Activated CD4-positive, alpha-beta T cell treated with anti-CD3 and anti-CD28 coated beads for 36 hours (primary cell): ENCODE measurements around the gene ZNF385D. TPM values are rescaled to one million over a fixed set of nuclear protein-coding genes. Genes with fewer than 3 reads are reported as not detected.

ENCODE experiments used
- ATAC-seq: fragments of 200-7000 bp; cut with Tn5 transposase; one replicate; pipeline ENCODE4 v1.10.0; 2021; ENCODE audit warnings: mild to moderate bottlenecking, moderate library complexity
- CTCF ChIA-PET: fragments of 350-600 bp; sonication (Branson Sonifier 250); formaldehyde crosslinking; loops from one replicate; lab custom pipeline; 2021; ENCODE audit warnings: antibody characterized with exemption; lab: Charles Lee
- POLR2A ChIA-PET: fragments of 350-600 bp; sonication (Branson Sonifier 250); formaldehyde crosslinking; loops from one replicate; lab custom pipeline; 2021; ENCODE audit warnings: antibody characterized with exemption, inconsistent platforms; lab: Charles Lee
- DNase-seq: peaks from one replicate; pipeline ENCODE4 v3.0.0-alpha.2; 2020
- H3K27ac Mint-ChIP-seq: one replicate; pipeline ENCODE4 v1.8.0; 2021; ENCODE audit warnings: mixed read lengths
- H3K27me3 Mint-ChIP-seq: one replicate; pipeline ENCODE4 v1.8.0; 2021; ENCODE audit warnings: mixed read lengths
- H3K36me3 Mint-ChIP-seq: one replicate; pipeline ENCODE4 v1.8.0; 2021; ENCODE audit warnings: low read depth, mixed read lengths
- H3K4me1 Mint-ChIP-seq: one replicate; pipeline ENCODE4 v1.8.0; 2021; ENCODE audit warnings: mixed read lengths
- H3K4me3 Mint-ChIP-seq: one replicate; pipeline ENCODE4 v1.8.0; 2021; ENCODE audit warnings: mild to moderate bottlenecking, moderate library complexity, mixed read lengths
- H3K9me3 Mint-ChIP-seq: one replicate; pipeline ENCODE4 v1.8.0; 2021; ENCODE audit warnings: low read depth, mixed read lengths
- intact Hi-C, 2 experiments: fragments of 100-400 bp; cut with DNase I in 1 of 2; cut with micrococcal nuclease in 1 of 2; formaldehyde crosslinking; loops; one replicate each; pipeline versions ENCODE4 v1.14.2 to v1.15.1; 2022 to 2024; cut with DNase I, micrococcal nuclease
- total RNA-seq, 2 experiments: library from RNA; stranded (reverse); gene quantifications; one replicate each; pipeline ENCODE4 v1.2.3, GENCODE V29; 2021

The ZNF385D gene
- total RNA-seq, 2 experiments from 2014 or later, result not detected

DNA sequence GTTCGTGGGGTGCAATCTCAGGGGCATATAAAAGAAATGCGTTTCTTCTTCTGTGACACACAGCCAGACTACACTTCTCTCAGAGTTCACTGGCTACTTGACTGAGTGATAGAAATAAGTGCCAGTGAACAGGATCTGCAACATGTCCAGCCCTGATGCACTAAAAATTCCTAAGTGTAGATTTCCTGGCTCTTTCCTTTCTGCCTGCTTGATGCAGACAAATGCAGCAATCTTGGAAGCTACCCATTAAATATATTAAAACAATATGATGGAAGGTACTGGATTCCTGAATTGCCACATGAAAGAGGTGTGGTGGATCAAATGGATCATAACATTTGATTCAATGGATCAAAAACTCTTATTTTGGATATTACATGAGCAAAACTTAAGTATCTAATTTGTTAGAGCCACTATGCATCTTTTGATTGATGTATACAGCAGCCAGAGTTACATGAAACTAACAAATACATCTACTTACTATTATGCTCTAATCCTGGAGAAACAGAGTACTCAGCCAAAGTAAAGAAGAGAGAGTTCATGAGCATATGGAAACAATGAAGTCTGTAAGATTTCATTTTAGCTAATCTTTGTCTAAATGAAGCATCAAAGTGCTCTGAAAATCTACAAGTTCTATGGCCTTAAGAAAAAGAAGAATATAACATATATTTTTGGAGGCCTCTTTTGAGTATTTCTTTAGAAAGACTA lies 222.6 kb downstream of the ZNF385D start:
- H3K27ac Mint-ChIP-seq, result no peak overlapping the region
- ChIA-PET CTCF (no interaction called here), POLR2A (no interaction called here)
- intact Hi-C loops, result no loop called here
- H3K36me3 Mint-ChIP-seq, result no peaks in the 10 kb centered on the region
- peaks cover 1% of the 10 kb centered on the region for H3K9me3 Mint-ChIP-seq
- no peaks in the 10 kb centered on the region for H3K27me3 Mint-ChIP-seq
- no peaks in the 10 kb centered on the region for H3K4me1 Mint-ChIP-seq
- no peak overlapping the region for H3K4me3 Mint-ChIP-seq
- DNase-seq, result no peak
- no peak for ATAC-seq

DNA sequence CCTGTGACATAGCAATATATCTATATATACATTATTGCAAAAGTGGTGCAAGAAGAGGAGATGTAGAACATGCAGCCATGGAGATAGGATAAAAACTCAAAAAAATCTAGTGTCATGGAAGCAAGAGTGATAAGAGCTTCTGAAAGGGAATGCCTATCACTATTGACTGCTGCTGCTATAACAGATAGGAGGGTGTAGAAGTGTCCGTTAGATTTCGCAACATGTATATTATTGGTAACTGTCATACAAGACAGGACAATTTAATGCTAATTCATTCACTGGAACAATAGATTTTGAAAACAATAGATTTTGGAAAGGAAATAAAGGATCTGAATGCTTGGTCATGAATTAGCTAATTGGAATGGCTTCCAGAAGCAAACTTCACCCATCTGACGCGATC lies 224.5 kb downstream of the ZNF385D start:
- H3K36me3 Mint-ChIP-seq, result no peaks in the 10 kb centered on the region
- POLR2A ChIA-PET, result no interaction called here
- H3K4me3 Mint-ChIP-seq, result no peak overlapping the region
- no peaks in the 10 kb centered on the region for H3K27me3 Mint-ChIP-seq
- no peaks in the 10 kb centered on the region for H3K4me1 Mint-ChIP-seq
- intact Hi-C loops, result no loop called here
- H3K9me3 Mint-ChIP-seq, result peaks cover 1% of the 10 kb centered on the region
- H3K27ac Mint-ChIP-seq, result no peak overlapping the region
- CTCF ChIA-PET, result no interaction called here
- no peak for ATAC-seq
- no peak for DNase-seq

DNA sequence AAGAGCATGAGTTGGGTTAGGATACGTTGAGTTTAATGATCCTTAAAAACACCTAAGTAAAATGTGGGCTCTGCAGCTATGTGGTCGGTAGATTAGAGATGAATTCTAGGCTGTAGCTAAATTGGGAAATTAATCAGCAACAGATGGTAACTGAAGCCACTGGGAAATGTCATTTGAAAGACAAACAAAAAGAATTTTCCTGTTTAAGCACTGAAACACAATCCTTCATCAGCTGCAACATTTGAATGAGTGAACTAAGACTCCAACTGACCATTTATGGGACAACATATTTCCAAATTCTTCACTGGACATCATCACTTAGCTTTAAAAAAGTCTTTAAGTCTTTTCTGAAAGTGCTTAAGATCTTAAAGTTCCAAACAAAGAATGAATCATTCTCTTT lies 226.9 kb downstream of the ZNF385D start:
- POLR2A ChIA-PET, result no interaction called here
- H3K4me3 Mint-ChIP-seq, result no peak overlapping the region

DNA sequence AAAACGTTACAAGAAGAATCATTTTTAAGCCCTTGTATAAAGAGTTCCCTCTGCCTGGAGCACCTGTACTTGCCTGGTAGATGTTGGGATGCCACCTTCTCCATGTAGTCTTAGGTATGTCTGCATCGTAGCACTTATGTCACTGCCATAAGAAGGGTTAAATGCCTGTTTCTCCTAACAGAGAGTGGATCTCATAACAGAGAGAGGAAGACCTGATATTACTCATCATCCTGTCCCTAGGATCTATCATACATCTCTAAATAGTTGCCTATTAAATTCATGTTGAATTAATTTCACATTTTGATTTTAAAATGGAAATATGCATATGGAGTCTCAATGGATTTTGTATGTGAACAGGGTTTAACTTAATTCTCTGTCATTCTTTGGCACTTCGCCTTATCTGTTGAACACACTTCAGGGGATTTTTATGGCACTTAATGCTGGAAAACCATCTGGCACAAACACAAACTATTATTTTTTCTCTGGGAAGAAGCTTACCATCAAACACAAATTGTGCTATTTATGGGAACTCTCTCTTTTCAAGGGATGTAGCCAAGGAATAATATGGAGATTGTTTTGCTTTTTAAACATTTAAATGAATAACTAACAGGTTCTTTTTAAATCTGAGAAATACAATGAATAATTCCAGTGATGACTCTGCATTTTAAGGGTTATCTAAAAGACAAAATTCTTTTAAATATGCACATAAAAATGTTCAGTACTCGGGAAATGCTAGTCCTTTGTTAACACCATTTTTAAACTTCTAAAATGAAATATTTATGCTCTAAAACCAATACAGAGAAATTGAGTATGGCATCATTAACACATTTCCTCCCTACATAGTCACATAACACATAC lies 230.7 kb downstream of the ZNF385D start:
- no peak for DNase-seq
- Mint-ChIP-seq H3K4me3 (no peak overlapping the region), H3K27me3 (no peaks in the 10 kb centered on the region), H3K27ac (no peak overlapping the region), H3K4me1 (no peaks in the 10 kb centered on the region), H3K36me3 (no peaks in the 10 kb centered on the region), H3K9me3 (no peaks in the 10 kb centered on the region)
- ATAC-seq, result no peak
- CTCF ChIA-PET, result interaction anchor here (1.4 kb wide), 1 partner anchor 21 kb away, joined by 3 read pairs; no protein-coding TSS in a partner anchor
- POLR2A ChIA-PET, result no interaction called here
- intact Hi-C loops, result no loop called here

More for the DNA sequence above, 226.9 kb downstream of the ZNF385D start:
- CTCF ChIA-PET, result interaction anchor here (0.6 kb wide), 1 partner anchor 39 kb away, joined by 3 read pairs; no protein-coding TSS in a partner anchor
- no peaks in the 10 kb centered on the region for H3K36me3 Mint-ChIP-seq
- peaks cover 1% of the 10 kb centered on the region for H3K9me3 Mint-ChIP-seq
- H3K4me1 Mint-ChIP-seq, result no peaks in the 10 kb centered on the region
- intact Hi-C loops, result no loop called here
- no peak for DNase-seq
- H3K27me3 Mint-ChIP-seq, result no peaks in the 10 kb centered on the region
- H3K27ac Mint-ChIP-seq, result no peak overlapping the region
- no peak for ATAC-seq

DNA sequence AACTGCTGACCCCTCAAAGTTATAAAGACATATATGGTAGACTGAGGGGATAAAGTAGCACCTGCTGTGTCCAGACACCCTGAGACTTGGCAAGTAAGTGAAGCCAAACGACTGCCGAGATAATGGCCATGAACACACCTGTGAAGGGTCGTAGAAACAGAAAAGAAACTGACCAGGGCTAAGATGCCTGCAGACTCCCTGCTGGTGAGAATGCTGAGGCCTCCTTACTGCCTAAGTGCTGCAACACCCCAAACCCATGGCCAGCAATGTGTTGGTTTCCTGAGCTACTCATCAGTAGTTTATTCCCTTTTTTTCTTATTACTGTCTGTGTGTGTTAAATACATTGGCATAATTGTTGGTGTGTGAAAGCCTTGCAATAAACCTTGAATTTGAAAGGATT lies 233.8 kb downstream of the ZNF385D start:
- CTCF ChIA-PET, result no interaction called here
- no peak overlapping the region for H3K4me3 Mint-ChIP-seq

DNA sequence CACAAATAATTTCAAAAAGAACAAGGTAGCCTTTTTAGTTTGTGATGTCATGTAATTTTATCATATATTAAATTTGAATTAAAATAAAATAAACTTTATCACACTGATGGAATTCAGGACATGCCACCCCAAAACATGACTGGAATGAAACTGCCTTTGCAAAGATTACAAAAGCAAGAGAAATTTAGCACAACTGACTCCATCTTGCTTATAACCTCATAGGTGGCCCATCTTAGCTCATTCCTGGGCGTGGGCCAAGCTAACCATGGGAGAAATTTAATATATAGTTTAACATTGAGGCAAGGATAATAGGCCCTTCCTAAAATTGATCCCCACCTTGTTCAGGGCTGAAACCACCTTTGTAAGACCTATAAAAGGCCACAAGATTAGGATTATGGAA lies 235.6 kb downstream of the ZNF385D start:
- Mint-ChIP-seq H3K9me3 (peaks cover 5% of the 10 kb centered on the region), H3K4me3 (no peak overlapping the region), H3K36me3 (no peaks in the 10 kb centered on the region), H3K4me1 (no peaks in the 10 kb centered on the region), H3K27me3 (no peaks in the 10 kb centered on the region), H3K27ac (no peak overlapping the region)
- POLR2A ChIA-PET, result no interaction called here
- CTCF ChIA-PET, result no interaction called here
- DNase-seq, result no peak
- ATAC-seq, result no peak
- intact Hi-C loops, result no loop called here

More for the DNA sequence above, 233.8 kb downstream of the ZNF385D start:
- Mint-ChIP-seq H3K4me1 (no peaks in the 10 kb centered on the region), H3K27ac (no peak overlapping the region), H3K27me3 (no peaks in the 10 kb centered on the region), H3K9me3 (no peaks in the 10 kb centered on the region), H3K36me3 (no peaks in the 10 kb centered on the region)
- ATAC-seq (no peak), DNase-seq (no peak)
- POLR2A ChIA-PET, result no interaction called here
- intact Hi-C loops, result no loop called here

DNA sequence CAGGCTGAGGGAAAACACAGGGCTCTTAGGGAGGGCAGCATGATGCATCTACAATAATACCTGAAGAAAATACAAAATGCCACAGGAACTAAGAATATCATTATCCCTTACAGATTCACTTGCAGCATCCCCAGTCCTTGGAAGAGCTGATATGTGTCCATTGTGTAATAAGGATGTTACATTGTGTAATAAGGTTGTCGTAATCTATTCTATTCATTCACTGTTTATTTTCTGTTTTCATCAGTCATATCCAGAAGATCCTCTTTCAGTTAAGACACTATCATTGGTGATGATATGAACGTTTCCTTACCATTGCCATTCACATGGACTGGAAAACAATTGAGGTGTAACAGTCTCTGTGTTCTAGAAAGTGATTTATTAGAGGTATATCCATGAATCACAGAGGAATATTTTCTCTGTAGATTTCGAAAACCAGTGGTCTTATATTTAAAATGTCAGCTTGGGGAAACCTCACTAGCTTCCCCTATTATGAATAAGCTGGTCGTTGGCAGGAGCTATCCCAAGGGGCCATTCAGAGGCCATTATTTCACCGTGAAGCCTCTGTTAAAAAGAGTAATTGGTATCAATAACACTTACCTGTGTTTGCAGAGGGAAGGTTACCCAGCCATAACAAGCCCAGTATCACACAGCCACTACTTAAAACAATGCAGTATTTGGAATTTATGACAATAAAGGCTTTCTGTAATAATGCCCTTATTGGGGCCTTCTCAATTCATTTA lies 241.1 kb downstream of the ZNF385D start:
- POLR2A ChIA-PET, result no interaction called here
- no peak for DNase-seq
- H3K27me3 Mint-ChIP-seq, result no peaks in the 10 kb centered on the region

DNA sequence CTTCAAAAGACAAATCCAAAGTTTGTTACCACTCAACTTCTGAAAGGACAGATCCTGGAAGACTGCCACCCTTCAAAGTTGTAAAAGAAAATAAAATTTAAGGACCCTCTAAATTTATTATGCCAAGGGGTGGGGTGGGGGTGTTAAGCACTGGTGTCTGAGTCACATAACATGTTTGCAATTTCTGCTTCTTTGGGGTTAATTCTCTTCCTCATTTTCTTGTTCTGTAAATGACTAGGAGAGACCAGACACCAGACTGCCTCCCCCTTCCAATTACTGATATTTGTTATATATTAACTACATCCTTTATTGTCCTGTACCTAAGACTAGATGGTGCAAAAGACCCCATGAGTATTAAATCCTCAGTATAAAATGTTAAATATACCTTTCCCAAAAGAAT lies 242.8 kb downstream of the ZNF385D start:
- Mint-ChIP-seq H3K27ac (no peak overlapping the region), H3K4me1 (no peaks in the 10 kb centered on the region), H3K36me3 (no peaks in the 10 kb centered on the region), H3K27me3 (no peaks in the 10 kb centered on the region), H3K9me3 (peaks cover 5% of the 10 kb centered on the region), H3K4me3 (no peak overlapping the region)
- intact Hi-C loops, result no loop called here
- POLR2A ChIA-PET, result no interaction called here
- DNase-seq, result no peak
- CTCF ChIA-PET, result no interaction called here
- ATAC-seq, result no peak

More for the DNA sequence above, 241.1 kb downstream of the ZNF385D start:
- Mint-ChIP-seq H3K27ac (no peak overlapping the region), H3K4me1 (no peaks in the 10 kb centered on the region), H3K9me3 (peaks cover 5% of the 10 kb centered on the region), H3K4me3 (no peak overlapping the region), H3K36me3 (no peaks in the 10 kb centered on the region)
- no peak for ATAC-seq
- CTCF ChIA-PET, result interaction anchor here (0.6 kb wide), 1 partner anchor 570 kb away, joined by 3 read pairs; no protein-coding TSS in a partner anchor
- intact Hi-C loops, result no loop called here

DNA sequence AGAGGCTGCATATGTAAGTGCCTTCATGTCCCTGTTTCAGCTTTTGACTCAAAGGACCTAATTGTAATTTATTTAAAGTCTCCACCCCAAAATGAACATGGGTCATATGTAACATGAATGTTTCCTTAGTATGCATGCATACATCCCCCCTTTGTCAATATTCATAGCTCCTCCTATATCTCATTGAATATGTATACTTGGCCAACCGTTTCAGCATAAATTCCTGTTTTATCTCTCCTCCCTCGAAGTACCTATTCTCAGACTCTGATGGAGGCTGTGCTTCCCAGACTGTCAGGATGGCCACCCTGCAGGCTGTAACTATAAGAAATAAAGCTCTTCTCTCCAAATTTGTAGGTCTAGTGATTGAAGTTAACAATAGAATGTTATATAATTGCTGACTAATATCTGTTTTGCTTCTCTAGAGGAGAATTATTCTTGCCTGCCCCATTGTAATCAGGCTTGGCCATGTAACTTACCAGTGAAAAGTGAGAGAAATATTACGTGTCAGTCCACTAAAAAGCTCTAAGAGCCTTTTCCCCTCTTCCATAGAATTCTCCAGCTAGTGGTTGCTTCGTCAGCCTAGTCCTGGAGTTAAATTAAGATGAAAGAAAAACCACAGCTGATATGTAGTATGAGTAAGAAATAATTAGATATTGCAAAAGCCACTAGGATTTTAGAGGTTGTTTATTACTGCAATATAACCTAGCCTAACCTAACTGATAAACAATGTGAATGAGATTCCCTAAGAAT lies 245.1 kb downstream of the ZNF385D start:
- no peak for ATAC-seq
- POLR2A ChIA-PET, result no interaction called here
- Mint-ChIP-seq H3K27me3 (no peaks in the 10 kb centered on the region), H3K4me3 (no peak overlapping the region), H3K9me3 (no peaks in the 10 kb centered on the region), H3K4me1 (no peaks in the 10 kb centered on the region), H3K36me3 (no peaks in the 10 kb centered on the region), H3K27ac (no peak overlapping the region)
- no peak for DNase-seq
- CTCF ChIA-PET, result no interaction called here
- intact Hi-C loops, result no loop called here

DNA sequence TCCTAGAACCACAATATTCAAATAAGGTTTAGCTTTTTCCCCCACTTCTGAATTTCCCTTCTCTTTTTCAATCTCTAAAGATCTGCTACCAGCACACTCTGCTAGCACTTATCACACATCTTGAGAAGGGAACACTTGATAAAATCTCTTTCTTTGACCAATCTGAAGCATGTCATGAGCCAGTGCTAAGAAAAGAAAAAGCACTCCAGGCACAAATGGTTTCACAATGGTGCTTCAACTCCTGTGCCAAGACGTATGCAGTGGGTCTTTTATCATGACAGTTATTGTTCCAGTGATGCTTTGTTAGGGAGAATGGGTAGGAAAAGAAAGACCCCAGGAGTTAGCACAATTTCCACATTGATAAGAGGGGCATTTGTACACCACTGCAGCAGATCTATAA lies 248.4 kb downstream of the ZNF385D start:
- Mint-ChIP-seq H3K9me3 (peaks cover 9% of the 10 kb centered on the region), H3K27ac (no peak overlapping the region), H3K4me3 (no peak overlapping the region), H3K36me3 (no peaks in the 10 kb centered on the region), H3K27me3 (no peaks in the 10 kb centered on the region), H3K4me1 (no peaks in the 10 kb centered on the region)
- intact Hi-C loops, result no loop called here
- DNase-seq (no peak), ATAC-seq (no peak)
- POLR2A ChIA-PET, result no interaction called here
- CTCF ChIA-PET, result no interaction called here

DNA sequence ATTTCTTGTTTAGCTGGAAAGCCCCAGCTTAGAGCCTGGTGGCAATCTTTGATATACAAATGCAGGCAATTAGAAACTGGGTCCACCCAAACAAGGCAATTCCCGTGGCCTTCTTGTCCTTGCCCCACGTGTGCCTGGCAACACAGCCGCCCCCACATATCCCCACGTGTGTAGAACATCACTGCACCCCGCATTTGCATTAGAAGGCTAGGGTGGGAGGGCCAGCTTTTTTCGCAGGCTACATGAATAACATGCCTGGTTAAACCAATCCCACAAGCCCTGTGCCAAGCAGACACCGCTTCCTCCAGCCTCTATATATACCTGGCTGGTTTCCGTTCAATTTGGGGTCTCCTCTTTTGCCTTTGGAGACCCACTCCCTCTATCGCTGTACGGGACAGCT lies 250.2 kb downstream of the ZNF385D start:
- no peaks in the 10 kb centered on the region for H3K36me3 Mint-ChIP-seq
- DNase-seq (no peak), ATAC-seq (no peak)
- ChIA-PET POLR2A (no interaction called here), CTCF (no interaction called here)
- no peaks in the 10 kb centered on the region for H3K27me3 Mint-ChIP-seq
- H3K4me3 Mint-ChIP-seq, result no peak overlapping the region
- H3K4me1 Mint-ChIP-seq, result no peaks in the 10 kb centered on the region
- no peak overlapping the region for H3K27ac Mint-ChIP-seq
- peaks cover 13% of the 10 kb centered on the region for H3K9me3 Mint-ChIP-seq
- intact Hi-C loops, result no loop called here
